PC-3 (cell line): Measurements from ENCODE around the gene GABRG3. TPM values are rescaled to one million over a fixed set of nuclear protein-coding genes. Genes with fewer than 3 reads are reported as not detected.

ENCODE experiments used
- ATAC-seq: fragments of 200-7000 bp; cut with Tn5 transposase; 2 replicates; pipeline ENCODE4 v1.9.1; 2020; ENCODE audit warnings: mild to moderate bottlenecking, moderate library complexity
- BruUV-seq: library from RNA; stranded (reverse); fragments of 400-500 nt; replicated peaks from 2 replicates; lab custom pipeline; 2021; lab: Mats Ljungman, UMichigan
- CTCF ChIA-PET: fragments of 300-600 bp; sonication (Branson Sonifier 250); formaldehyde crosslinking; loops from one replicate; lab custom pipeline; 2022; ENCODE audit warnings: antibody characterized with exemption; lab: Charles Lee
- POLR2A ChIA-PET: fragments of 300-600 bp; sonication (Branson Sonifier 250); formaldehyde crosslinking; loops from one replicate; lab custom pipeline; 2022; ENCODE audit warnings: antibody characterized with exemption; ENCODE audit not compliant: unreplicated experiment; lab: Charles Lee
- DNase-seq: peaks from one replicate; pipeline ENCODE4 v3.0.0-alpha.2; 2015
- H2AFZ ChIP-seq: fragments of 300-600 bp; sonication (generic); 2 replicates; pipeline ENCODE4 v1.6.0; 2016; ENCODE audit warnings: antibody characterized with exemption, low read length
- H3F3A ChIP-seq: fragments of 300-600 bp; sonication (generic); one replicate; pipeline ENCODE4 v1.6.0; 2017; ENCODE audit warnings: antibody characterized with exemption, low read length, control low read depth, mild to moderate bottlenecking; ENCODE audit not compliant: unreplicated experiment
- H3K27ac ChIP-seq: fragments of 300-600 bp; sonication (generic); 2 replicates; pipeline ENCODE4 v1.5.1; 2016; ENCODE audit warnings: mild to moderate bottlenecking, low read length
- H3K27me3 ChIP-seq: fragments of 300-600 bp; sonication (generic); 2 replicates; pipeline ENCODE4 v1.6.1; 2016; ENCODE audit warnings: low read length, mixed read lengths
- H3K36me3 ChIP-seq: fragments of 300-600 bp; sonication (generic); 2 replicates; pipeline ENCODE4 v1.6.1; 2016; ENCODE audit warnings: low read depth, mixed run types, low read length, mixed read lengths
- H3K4me1 ChIP-seq: fragments of 300-600 bp; sonication (generic); 2 replicates; pipeline ENCODE4 v1.5.1; 2016; ENCODE audit warnings: low read length; ENCODE audit not compliant: insufficient read depth
- H3K4me2 ChIP-seq: fragments of 300-600 bp; sonication (generic); 2 replicates; pipeline ENCODE4 v1.6.0; 2016; ENCODE audit warnings: low read length
- H3K4me3 ChIP-seq: fragments of 300-600 bp; sonication (generic); 2 replicates; pipeline ENCODE4 v1.5.1; 2016; ENCODE audit warnings: mild to moderate bottlenecking, low read length, mixed read lengths
- H3K79me2 ChIP-seq: fragments of 300-600 bp; sonication (generic); 2 replicates; pipeline ENCODE4 v1.6.1; 2017; ENCODE audit warnings: low read length, mixed read lengths
- H3K9ac ChIP-seq: fragments of 300-600 bp; sonication (generic); 2 replicates; pipeline ENCODE4 v1.6.0; 2016; ENCODE audit warnings: mild to moderate bottlenecking, low read length
- H3K9me2 ChIP-seq: fragments of 300-600 bp; sonication (generic); replicated peaks from 2 replicates; pipeline ENCODE4 v1.6.1; 2016; ENCODE audit warnings: mixed run types, low read length, mixed read lengths
- H3K9me3 ChIP-seq: fragments of 300-600 bp; sonication (generic); 2 replicates; pipeline ENCODE4 v1.6.1; 2016; ENCODE audit warnings: low read length, mixed read lengths
- H4K20me1 ChIP-seq: fragments of 300-600 bp; sonication (generic); 2 replicates; pipeline ENCODE4 v1.6.1; 2016; ENCODE audit warnings: low read length, mixed read lengths
- CTCF ChIP-seq: fragments of 300-600 bp; sonication (generic); conservative IDR thresholded peaks from 2 replicates; pipeline ENCODE4 v1.5.1; 2017; ENCODE audit warnings: antibody characterized with exemption, low read depth, mild to moderate bottlenecking, low read length
- EZH2 ChIP-seq: fragments of 300-600 bp; sonication (generic); IDR thresholded peaks from one replicate; pipeline ENCODE4 v1.6.1; 2017; ENCODE audit warnings: antibody characterized with exemption, mild to moderate bottlenecking, low read length; ENCODE audit not compliant: unreplicated experiment
- EZH2phosphoT487 ChIP-seq: fragments of 300-600 bp; sonication (generic); IDR thresholded peaks from 2 replicates; pipeline ENCODE4 v1.6.1; 2018; ENCODE audit warnings: mild to moderate bottlenecking, antibody characterized with exemption, low read length, borderline replicate concordance
- intact Hi-C: fragments of 100-400 bp; cut with micrococcal nuclease; formaldehyde crosslinking; loops from 2 replicates; pipeline ENCODE4 v1.9.0; 2023
- total RNA-seq: library from RNA; depleted of rRNA; stranded (reverse); fragments of >200 nt; gene quantifications from 2 replicates; pipeline ENCODE4 v1.2.3, GENCODE V29; 2014

Gene GABRG3
- total RNA-seq, 1 experiment from 2014 or later: 0.11 TPM

- Histone ChIP-seq H3K9ac (no peak overlapping the region), H3K27me3 (no peaks in the 10 kb centered on the region), H3K4me3 (no peak overlapping the region), H4K20me1 (no peaks in the 10 kb centered on the region), H3K9me3 (0 out of 2 replicates have a peak, but pooled peaks cover 9% of the 10 kb centered on the region), H3K36me3 (no peaks in the 10 kb centered on the region), H3K4me2 (no peak overlapping the region), H2AFZ (no peak overlapping the region), H3F3A (no peaks in the 10 kb centered on the region), H3K9me2 (no peaks in the 10 kb centered on the region), H3K4me1 (no peaks in the 10 kb centered on the region), H3K79me2 (no peaks in the 10 kb centered on the region), H3K27ac (no peak overlapping the region)
- no peak for DNase-seq
- POLR2A ChIA-PET: no interaction called here
- no peak for TF ChIP-seq EZH2phosphoT487
- TF ChIP-seq CTCF: no peak
- no peak for TF ChIP-seq EZH2
- ATAC-seq: no peak
- intact Hi-C loops: no loop called here
- BruUV-seq: no TSS peak
- CTCF ChIA-PET: no interaction called here
These were observed 603.0 kb downstream of the GABRG3 start for GRCh38 chr15:27573805-27574485.

GRCh38 chr15:27574541-27575054 lies 603.6 kb downstream of the GABRG3 start:
- H3K27me3 ChIP-seq: no peaks in the 10 kb centered on the region
- H3K4me3 ChIP-seq: no peak overlapping the region
- ChIA-PET POLR2A (no interaction called here), CTCF (no interaction called here)
- no peak overlapping the region for H3K27ac ChIP-seq
- no peaks in the 10 kb centered on the region for H3K9me2 ChIP-seq
- intact Hi-C loops: no loop called here
- H2AFZ ChIP-seq: no peak overlapping the region
- no TSS peak for BruUV-seq
- H3F3A ChIP-seq: no peaks in the 10 kb centered on the region
- no peaks in the 10 kb centered on the region for H4K20me1 ChIP-seq
- no peaks in the 10 kb centered on the region for H3K4me1 ChIP-seq
- ATAC-seq: no peak
- H3K9me3 ChIP-seq: 0 out of 2 replicates have a peak, but pooled peaks cover 9% of the 10 kb centered on the region
- no peak overlapping the region for H3K4me2 ChIP-seq
- no peaks in the 10 kb centered on the region for H3K79me2 ChIP-seq
- no peak for TF ChIP-seq EZH2phosphoT487
- no peak for TF ChIP-seq CTCF
- no peak for TF ChIP-seq EZH2
- DNase-seq: no peak
- no peaks in the 10 kb centered on the region for H3K36me3 ChIP-seq
- H3K9ac ChIP-seq: no peak overlapping the region

GRCh38 chr15:27575521-27575920 lies 604.5 kb downstream of the GABRG3 start:
- Histone ChIP-seq H3K4me3 (no peak overlapping the region), H3K4me1 (no peaks in the 10 kb centered on the region), H3F3A (no peaks in the 10 kb centered on the region), H3K27me3 (no peaks in the 10 kb centered on the region), H3K36me3 (no peaks in the 10 kb centered on the region), H3K9me3 (0 out of 2 replicates have a peak, but pooled peaks cover 9% of the 10 kb centered on the region), H3K79me2 (no peaks in the 10 kb centered on the region), H3K27ac (no peak overlapping the region), H3K9ac (no peak overlapping the region), H4K20me1 (no peaks in the 10 kb centered on the region), H3K9me2 (no peaks in the 10 kb centered on the region), H3K4me2 (no peak overlapping the region), H2AFZ (no peak overlapping the region)
- POLR2A ChIA-PET: no interaction called here
- CTCF ChIA-PET: no interaction called here
- ATAC-seq (no peak), DNase-seq (no peak)
- BruUV-seq: no TSS peak
- TF ChIP-seq EZH2phosphoT487 (no peak), EZH2 (no peak), CTCF (no peak)
- intact Hi-C loops: no loop called here
